Endometrial microvascular endothelial cells (primary cell): ENCODE measurements around the gene TRAPPC10. TPM values are rescaled to one million over a fixed set of nuclear protein-coding genes. Genes with fewer than 3 reads are reported as not detected.

Experiments
- in situ Hi-C: cut with HindIII; loops from 2 replicates; pipeline ENCODE4 v1.10.0; 2017; ENCODE audit warnings: low sequenced_read_pairs, low pct_unique_long_range_greater_than_20kb; ENCODE audit errors: inconsistent ontology term
- total RNA-seq: library from RNA; depleted of rRNA; stranded (reverse); fragments of >200 nt; gene quantifications from one replicate; pipeline ENCODE4 v1.2.3, GENCODE V29; 2015; ENCODE audit errors: inconsistent ontology term

Gene TRAPPC10
- total RNA-seq, 1 donor from 2014 or later = 19.0 TPM

DNA sequence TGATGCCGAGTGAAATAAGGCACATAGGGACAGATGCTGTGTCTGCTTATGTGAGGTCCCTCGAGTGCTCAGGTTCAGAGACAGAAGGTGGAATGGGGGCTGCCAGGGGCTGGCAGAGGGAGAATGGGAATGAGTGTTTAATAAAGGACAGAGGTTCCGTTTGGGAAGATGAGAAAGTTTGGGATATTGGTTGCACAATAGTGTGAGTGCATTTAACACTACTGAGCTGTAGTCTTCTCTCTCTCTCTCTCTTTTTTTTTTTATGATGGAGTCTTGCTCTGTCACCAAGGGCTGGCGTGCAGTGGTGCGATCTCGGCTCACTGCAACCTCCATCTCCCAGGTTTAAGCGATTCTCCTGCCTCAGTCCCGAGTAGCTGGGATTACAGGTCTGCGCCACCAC lies 44.9 kb downstream of the TRAPPC10 start:
- in situ Hi-C loops = no loop called here

DNA sequence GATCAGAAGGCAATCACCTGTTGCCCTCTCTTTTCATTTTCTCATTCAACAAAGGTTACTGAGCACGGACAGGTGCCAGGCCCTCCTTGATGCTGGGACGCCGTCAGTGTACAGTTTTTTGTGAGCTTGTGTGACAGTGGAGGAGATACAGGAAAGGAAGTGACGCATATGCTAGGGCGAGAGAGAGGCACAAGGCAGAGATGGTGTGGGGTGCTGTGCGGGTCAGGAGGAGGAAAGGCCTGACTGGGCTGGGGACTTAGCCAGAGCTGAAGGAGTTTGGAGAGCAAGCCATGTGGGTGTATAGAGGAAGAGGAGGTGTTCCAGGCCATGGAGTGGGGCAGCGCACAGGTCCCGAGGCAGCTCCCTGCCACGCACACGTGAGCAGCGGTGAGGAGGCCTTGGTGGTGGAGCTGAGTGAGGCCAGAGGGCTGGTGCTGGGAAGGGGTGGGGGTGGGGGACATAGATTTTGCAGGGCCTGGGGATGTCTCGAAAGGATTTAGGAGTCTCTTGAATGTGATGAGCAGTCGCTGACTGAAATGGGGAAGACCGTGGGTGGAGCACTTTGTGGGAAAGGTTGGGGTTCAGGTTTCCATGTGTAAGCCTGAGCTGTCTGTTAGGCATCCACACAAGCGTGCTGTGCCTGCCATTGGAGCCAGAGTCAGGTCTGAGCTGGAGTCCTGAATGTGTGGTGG lies 46.0 kb downstream of the TRAPPC10 start:
- in situ Hi-C loops = no loop called here

DNA sequence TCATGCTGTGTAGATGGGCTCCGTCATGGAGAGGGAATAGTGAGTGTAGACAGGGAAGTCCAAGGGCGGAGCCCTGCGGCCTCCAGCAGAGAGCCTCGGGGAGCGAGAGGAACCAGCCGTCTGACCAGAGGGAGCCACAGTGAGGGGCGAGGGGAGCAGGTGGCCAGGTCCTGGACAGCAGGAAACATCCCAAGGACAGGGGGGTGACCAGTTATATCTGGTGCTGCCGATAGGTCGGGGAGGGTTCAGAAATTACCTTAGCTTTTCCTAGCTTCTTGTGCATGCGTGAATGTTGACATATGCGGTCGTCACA lies 46.5 kb downstream of the TRAPPC10 start:
- in situ Hi-C loops = no loop called here

DNA sequence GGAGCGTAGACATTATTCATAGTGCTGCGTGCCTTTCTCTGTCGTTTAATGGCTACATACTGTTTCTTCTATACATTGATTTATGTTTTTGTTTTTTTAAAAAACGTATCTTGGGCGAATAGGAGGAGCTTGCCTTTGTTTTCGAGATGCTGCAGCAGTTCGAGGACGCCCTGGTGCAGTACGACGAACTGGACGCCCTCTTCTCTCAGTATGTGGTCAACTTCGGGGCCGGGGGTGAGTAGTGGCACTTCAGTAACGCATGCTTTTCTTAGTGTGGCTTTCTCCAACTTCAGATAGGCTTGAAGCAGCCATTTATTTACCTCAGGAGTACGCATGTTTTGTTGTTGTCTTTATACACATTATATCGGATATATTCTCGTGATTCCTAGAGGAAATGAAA lies 46.9 kb downstream of the TRAPPC10 start:
- in situ Hi-C loops = no loop called here

GRCh38 chr21:44059710-44060109 lies 47.6 kb downstream of the TRAPPC10 start:
- in situ Hi-C loops = no loop called here

GRCh38 chr21:44062380-44062779 lies 50.3 kb downstream of the TRAPPC10 start:
- in situ Hi-C loops = no loop called here

DNA sequence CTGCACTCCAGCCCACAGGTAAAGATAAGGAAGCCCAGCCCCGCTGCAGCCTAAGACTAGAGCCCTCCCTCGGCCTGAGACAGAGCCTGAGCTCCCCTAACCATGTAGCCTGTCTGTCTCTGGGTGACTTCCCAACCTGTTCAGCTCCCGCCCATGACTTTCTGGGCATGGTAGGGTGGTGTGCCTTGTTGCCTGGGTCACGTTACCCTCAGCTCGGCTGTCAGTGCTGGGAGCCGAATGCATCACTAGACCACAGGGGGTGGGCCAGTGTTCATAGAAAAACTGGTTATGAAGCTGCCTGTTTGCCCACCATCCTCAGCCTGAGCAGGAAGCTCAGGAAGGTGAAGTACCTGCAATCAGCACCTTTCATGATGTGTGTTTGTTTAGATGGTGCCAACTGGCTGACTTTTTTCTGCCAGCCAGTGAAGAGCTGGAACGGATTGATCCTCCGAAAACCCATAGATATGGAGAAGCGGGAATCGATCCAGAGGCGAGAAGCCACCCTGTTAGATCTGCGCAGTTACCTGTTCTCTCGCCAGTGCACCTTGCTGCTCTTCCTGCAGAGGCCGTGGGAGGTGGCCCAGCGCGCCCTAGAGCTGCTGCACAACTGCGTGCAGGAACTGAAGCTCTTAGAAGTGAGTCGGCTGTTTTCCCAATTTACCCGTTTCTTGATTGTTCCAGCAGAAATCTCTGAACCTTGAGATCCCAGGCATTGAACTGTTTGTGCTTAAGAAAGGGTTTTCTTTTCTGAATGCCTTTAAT lies 51.2 kb downstream of the TRAPPC10 start:
- in situ Hi-C loops = no loop called here

DNA sequence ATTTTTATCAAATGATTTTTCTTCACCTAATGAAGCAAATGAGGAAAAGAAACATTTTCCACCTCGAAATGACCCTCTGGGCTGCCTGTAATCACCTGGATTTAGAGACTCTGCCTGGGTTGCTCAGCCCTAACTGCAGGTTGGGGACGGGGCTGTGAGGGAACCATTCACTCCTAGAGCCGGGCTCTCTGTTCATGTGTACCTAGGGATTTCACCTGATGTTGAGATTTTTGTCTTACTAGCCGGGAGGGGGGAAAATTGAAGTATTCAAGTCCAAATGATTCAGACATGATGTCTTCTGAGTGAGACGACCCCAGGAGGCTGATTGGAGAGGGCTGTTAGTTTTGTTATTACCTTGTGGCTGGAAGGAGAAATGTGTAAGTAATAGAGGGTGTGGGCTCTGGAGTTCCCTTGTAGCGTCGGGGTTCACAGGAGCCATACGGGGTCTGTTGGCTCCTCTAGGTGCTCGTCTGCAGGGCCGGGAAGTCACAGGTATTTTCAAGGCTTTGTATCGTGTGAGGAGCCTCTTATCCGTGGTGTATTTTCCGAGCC lies 52.8 kb downstream of the TRAPPC10 start:
- in situ Hi-C loops = no loop called here

GRCh38 chr21:44065428-44065827 lies 53.3 kb downstream of the TRAPPC10 start:
- in situ Hi-C loops = no loop called here

- in situ Hi-C loops = no loop called here
These were observed 54.0 kb downstream of the TRAPPC10 start for GRCh38 chr21:44066116-44066515.

DNA sequence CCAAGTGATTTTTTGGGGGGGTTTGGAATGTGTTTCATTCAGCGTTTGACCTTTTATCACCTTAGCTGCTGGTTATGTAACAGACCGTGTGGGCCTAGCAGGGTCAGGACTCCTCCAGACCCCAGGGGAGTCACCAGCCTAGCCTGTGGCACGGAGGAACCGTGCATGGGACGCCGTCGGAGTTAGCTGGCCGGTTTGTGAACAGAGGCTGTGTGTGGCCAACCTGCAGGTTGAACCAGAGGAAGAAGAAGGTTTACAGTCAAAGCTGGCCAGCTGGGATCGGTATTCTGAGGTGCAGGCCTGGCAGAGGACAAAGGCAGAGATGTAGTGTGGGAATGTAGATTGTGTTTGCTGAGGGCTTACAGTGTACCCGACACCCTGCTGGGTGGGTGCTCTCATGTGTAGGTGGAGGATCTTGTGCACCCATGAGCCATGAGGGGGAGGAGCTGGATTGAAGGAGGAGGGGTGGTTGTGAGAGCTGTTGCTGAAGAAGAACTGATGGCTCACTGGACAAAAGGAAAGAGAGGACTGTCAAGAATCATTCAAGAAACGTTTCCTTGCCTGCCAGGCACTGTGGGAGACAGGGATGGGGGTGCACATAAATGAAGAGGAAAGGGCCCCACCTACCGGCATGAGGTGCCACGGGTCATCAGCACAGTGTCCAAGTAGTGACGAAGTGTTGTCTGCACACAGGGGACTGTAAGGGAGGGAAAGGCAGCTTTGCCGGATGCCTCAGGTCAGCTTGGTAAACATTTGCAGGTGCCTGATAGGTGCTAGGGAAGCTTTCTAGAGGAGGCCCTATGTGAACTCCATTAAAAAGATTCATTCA lies 55.1 kb downstream of the TRAPPC10 start:
- in situ Hi-C loops = no loop called here

GRCh38 chr21:44070391-44070790 lies 58.3 kb downstream of the TRAPPC10 start:
- in situ Hi-C loops = no loop called here

GRCh38 chr21:44071359-44072104 lies 59.4 kb downstream of the TRAPPC10 start:
- in situ Hi-C loops = no loop called here

DNA sequence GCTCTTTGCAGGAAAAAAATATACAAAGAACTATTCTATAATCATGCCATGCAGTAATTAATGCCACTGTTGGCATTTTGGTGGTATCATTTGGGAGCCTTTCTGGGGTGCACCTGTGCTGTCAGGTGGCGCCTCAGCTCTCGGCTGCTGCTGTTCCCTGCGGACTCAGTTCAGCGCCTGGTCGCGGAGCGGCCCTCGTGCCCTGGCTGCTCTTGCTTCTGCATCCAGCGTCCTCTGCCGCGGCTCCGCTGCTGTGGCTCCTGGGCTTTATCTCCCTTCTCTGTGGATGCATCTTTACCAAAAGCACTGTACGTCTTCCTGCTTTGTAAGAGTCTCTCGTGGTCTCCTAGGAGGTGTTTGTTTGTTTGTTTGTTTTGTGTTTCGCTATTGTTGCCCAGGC lies 60.0 kb downstream of the TRAPPC10 start:
- in situ Hi-C loops = no loop called here

DNA sequence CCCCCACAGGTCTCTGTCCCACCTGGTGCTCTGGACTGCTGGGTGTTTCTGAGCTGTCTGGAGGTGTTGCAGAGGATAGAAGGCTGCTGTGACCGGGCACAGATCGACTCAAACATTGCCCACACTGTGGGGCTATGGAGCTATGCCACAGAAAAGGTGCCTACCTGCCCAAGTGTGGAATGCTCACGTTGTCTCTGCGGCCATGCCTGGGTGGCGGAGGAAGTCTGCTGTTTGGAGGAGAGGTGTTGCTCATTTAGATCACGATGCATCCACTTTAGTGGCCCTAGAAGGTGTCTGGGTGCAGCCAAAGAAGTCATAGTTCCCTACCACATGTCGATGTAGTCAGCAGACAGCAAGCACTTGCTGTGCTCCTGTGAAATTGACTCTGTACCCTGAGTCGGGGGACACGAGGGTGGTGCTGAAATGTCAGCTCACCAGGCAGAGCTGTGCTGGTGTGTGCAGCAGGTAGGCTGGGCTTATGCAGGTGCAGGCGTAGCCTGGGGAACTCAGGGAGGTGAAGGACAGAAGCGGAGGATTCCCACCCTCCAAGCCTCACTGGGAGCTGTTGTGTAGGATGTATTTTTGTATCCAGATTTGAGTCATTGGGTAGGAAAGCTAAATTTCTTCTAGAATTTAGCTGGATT lies 62.3 kb downstream of the TRAPPC10 start:
- in situ Hi-C loops = no loop called here

- in situ Hi-C loops = no loop called here
These were observed 64.2 kb downstream of the TRAPPC10 start for GRCh38 chr21:44076316-44076715.

DNA sequence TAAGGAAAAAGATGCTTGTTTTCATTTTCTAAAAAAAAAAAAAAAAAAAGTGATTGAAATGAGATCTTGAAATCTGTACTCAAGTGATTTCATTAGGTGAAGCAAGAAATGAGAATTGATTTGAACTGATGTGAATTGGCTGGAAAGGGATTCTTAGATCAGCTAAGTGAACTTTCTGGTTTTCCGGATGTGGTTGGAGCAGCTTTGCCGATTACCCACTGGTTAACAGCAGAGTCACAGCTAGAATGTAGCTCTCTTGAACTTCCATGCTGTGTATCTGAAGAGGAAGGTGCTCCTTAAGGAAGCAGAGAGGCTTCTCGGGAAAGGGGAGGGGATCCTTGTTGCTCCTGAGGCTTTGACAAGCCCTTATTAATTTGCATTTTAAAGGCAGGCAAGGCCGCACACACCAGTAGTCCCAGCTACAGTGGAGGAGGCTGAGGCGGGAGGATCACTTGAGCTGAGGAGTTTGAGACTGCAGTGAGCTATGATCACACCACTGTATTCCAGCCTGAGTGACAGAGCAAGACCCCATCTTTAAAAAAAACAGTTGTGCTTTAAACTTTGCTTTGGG lies 66.4 kb downstream of the TRAPPC10 start:
- in situ Hi-C loops = no loop called here

- in situ Hi-C loops = no loop called here
These were observed 67.3 kb downstream of the TRAPPC10 start for GRCh38 chr21:44079446-44079845.
